HG03432 (cell line): Measurements from ENCODE around the gene CLTCL1.
"Not testable (repeated sequence)": the region's sequence is repeated elsewhere in the genome, so short reads cannot be mapped to it uniquely, and the experiment has no call there.

Source experiments
- ATAC-seq: cut with Tn5 transposase; IDR thresholded peaks from one replicate; pipeline ENCODE4 v1.9.1; 2021; ENCODE audit warnings: mild to moderate bottlenecking, moderate library complexity; ENCODE audit not compliant: unreplicated experiment

The CLTCL1 gene

GRCh38 chr22:19177164-19178064, 114.1 kb downstream of the CLTCL1 start:
- ATAC-seq = no peak

GRCh38 chr22:19176732-19177131, 114.8 kb downstream of the CLTCL1 start:
- no peak for ATAC-seq

GRCh38 chr22:19176175-19176643, 115.3 kb downstream of the CLTCL1 start:
- ATAC-seq = no peak

- no peak for ATAC-seq
Observed at GRCh38 chr22:19175602-19176174, 115.8 kb downstream of the CLTCL1 start.

GRCh38 chr22:19175026-19175601, 116.4 kb downstream of the CLTCL1 start:
- no peak for ATAC-seq

- ATAC-seq = no peak
Observed at GRCh38 chr22:19174106-19175025, 117.2 kb downstream of the CLTCL1 start.

GRCh38 chr22:19173047-19174035, 118.2 kb downstream of the CLTCL1 start:
- no peak for ATAC-seq

GRCh38 chr22:19172213-19173046, 119.1 kb downstream of the CLTCL1 start:
- no peak for ATAC-seq

GRCh38 chr22:19169947-19170318, 121.6 kb downstream of the CLTCL1 start:
- ATAC-seq = no peak

GRCh38 chr22:19169002-19169946, 122.2 kb downstream of the CLTCL1 start:
- no peak for ATAC-seq

GRCh38 chr22:19168088-19168890, 123.2 kb downstream of the CLTCL1 start:
- ATAC-seq = no peak

GRCh38 chr22:19167106-19167869, 124.2 kb downstream of the CLTCL1 start:
- ATAC-seq = no peak

- no peak for ATAC-seq
Observed at GRCh38 chr22:19166421-19166820, 125.1 kb downstream of the CLTCL1 start.

GRCh38 chr22:19164425-19164824, 127.1 kb downstream of the CLTCL1 start:
- ATAC-seq = no peak

GRCh38 chr22:19158649-19159048, 132.9 kb downstream of the CLTCL1 start:
- ATAC-seq = not testable (repeated sequence)

- ATAC-seq = not testable (repeated sequence)
Observed at GRCh38 chr22:19156109-19156508, 135.4 kb downstream of the CLTCL1 start.
